ENCODE data around the gene C1orf159.

Gene C1orf159

GRCh38 chr1:1130206-1131120 lies 14.6 kb upstream of the C1orf159 start:
- Histone ChIP-seq H3K9ac (ENCODE audit: low read length) (no peak overlapping the region), H3K27me3 (ENCODE audit: control insufficient read depth, insufficient read depth, low read length) (no peaks in the 10 kb centered on the region)

GRCh38 chr1:1129381-1129821 lies 13.5 kb upstream of the C1orf159 start:
- H3K4me3 ChIP-seq (ENCODE audit: low read depth, low read length): no peak overlapping the region
- no peaks in the 10 kb centered on the region for H3K4me1 ChIP-seq (ENCODE audit: control insufficient read depth, insufficient read depth, low read length)
- no peaks in the 10 kb centered on the region for H3K27me3 ChIP-seq (ENCODE audit: control insufficient read depth, insufficient read depth, low read length)
- no peak overlapping the region for H3K27ac ChIP-seq (ENCODE audit: low read depth, low read length)
- H3K36me3 ChIP-seq (ENCODE audit: control insufficient read depth, insufficient read depth, low read length): no peaks in the 10 kb centered on the region
- H3K9me3 ChIP-seq (ENCODE audit: control insufficient read depth, insufficient read depth, low read depth, low read length): no peaks in the 10 kb centered on the region
- H3K9ac ChIP-seq (ENCODE audit: low read length): no peak overlapping the region

More at GRCh38 chr1:1130206-1131120, 14.6 kb upstream of the C1orf159 start:
- no peaks in the 10 kb centered on the region for H3K9me3 ChIP-seq (ENCODE audit: control insufficient read depth, insufficient read depth, low read depth, low read length)
- H3K36me3 ChIP-seq (ENCODE audit: control insufficient read depth, insufficient read depth, low read length): no peaks in the 10 kb centered on the region
- H3K4me3 ChIP-seq (ENCODE audit: low read depth, low read length): no peak overlapping the region
- no peaks in the 10 kb centered on the region for H3K4me1 ChIP-seq (ENCODE audit: control insufficient read depth, insufficient read depth, low read length)
- no peak overlapping the region for H3K27ac ChIP-seq (ENCODE audit: low read depth, low read length)

DNA sequence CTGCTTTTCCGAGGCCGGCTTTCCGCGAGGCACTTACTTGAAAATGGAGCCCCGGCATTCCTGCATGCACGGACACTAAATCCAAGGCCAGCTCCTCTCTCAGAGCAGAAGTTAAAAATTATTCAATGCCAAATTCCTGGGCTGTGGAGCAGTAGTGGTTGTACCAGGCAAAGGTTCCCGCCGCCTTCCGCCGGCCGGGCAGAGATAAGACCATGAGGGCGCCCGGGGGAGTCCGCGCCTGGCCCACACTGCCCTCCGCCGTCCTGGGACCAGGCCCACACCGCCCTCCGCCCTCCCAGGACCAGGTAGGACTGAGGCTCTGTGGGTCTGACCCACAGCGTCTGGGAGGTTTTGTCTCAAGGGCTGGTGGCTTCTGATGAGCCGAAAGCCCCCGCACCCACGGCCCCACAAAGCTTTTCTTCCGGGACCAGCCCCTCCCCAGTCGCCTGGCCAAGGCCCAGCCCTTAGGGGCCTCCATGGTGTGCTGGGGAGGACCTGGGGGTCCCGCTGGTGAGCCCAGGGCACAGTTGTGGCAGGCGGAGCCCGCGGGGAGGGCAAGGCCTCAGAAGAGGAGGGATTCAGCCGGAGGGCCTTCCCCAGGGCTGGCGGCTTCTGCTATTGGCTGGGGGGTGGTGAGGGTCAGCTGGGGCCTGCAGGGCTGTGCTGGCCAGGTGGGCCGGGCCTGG lies 12.7 kb upstream of the C1orf159 start:
- no peak overlapping the region for H3K9ac ChIP-seq (ENCODE audit: low read length)
- H3K9me3 ChIP-seq (ENCODE audit: control insufficient read depth, insufficient read depth, low read depth, low read length): peaks cover 4% of the 10 kb centered on the region; the same call in 1 of the 2 replicates
- no peaks in the 10 kb centered on the region; the same call in 1 of the 2 replicates for H3K27me3 ChIP-seq (ENCODE audit: control insufficient read depth, insufficient read depth, low read length)

DNA sequence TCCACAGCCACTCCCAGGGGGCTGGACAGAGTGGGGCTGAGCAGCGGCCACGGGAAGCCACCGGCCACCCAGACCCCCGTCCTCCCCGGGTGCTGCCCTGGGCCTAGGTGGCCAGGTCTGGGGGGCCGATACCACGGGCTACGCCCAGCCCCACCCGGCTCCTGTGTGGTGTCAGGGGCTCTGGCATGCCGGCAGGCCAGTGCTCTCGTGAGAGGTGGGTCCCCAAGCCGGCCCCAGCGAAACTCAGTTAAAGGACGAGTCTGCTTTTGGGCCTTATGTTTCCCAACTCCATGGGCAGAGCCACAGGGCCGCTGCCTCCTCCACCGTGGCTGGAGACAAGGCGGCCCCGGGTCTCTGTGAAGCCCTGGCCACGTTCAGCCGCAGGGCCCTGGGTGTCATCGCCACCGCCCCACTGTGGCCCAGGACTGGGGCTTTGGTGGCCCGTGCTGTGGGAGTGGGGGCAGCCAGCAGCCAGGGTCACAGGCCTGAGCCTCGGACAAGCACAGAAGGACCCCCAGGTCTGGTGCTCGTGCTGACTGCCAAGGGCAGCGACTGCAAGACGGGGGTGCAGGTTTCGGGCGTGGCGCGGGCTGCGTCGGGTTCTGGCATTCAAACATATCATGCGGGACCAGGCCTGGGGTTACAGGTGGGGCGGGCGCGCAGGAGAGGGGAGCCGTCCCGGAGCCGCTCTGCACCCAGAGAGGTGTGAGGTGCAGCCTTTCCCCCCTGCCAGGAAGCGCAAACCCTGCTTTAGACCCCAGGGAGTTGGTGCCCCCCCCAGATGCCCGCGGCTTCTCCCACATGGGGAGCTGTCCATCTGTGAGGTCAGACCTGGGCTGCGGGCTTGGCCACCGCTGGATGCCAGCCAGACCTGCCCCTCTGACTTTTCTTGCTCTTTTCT lies 11.9 kb upstream of the C1orf159 start:
- Histone ChIP-seq H3K9ac (ENCODE audit: low read length) (no peak overlapping the region), H3K4me1 (ENCODE audit: control insufficient read depth, insufficient read depth, low read length) (peaks cover 2% of the 10 kb centered on the region; the same call in 1 of the 2 replicates), H3K36me3 (ENCODE audit: control insufficient read depth, insufficient read depth, low read length) (no peaks in the 10 kb centered on the region), H3K9me3 (ENCODE audit: control insufficient read depth, insufficient read depth, low read depth, low read length) (peaks cover 4% of the 10 kb centered on the region; the same call in 1 of the 2 replicates), H3K4me3 (ENCODE audit: low read depth, low read length) (no peak overlapping the region), H3K27ac (ENCODE audit: low read depth, low read length) (no peak overlapping the region), H3K27me3 (ENCODE audit: control insufficient read depth, insufficient read depth, low read length) (no peaks in the 10 kb centered on the region; the same call in 1 of the 2 replicates)

More for the DNA sequence above, 12.7 kb upstream of the C1orf159 start:
- Histone ChIP-seq H3K36me3 (ENCODE audit: control insufficient read depth, insufficient read depth, low read length) (no peaks in the 10 kb centered on the region), H3K27ac (ENCODE audit: low read depth, low read length) (no peak overlapping the region), H3K4me1 (ENCODE audit: control insufficient read depth, insufficient read depth, low read length) (no peaks in the 10 kb centered on the region), H3K4me3 (ENCODE audit: low read depth, low read length) (no peak overlapping the region)

DNA sequence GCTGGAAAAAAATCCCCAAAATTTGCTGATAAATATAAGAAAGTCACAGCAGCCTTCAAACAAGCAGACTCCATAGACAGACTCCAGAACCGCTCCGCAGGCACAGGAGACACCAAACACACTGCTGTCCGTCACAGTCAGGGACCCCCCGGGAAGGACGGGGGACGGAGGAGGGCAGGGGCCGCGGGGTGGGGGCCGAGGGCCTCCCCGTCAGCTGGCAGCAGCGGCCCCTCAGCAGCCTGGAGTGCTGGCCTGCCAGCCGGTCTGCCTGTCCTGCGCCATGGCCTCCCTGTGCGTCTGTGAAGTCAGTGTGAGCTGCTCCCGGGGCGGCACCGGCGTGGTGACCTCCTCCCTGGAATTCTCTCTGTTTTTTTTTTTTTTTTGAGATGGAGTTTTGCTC lies 10.1 kb upstream of the C1orf159 start:
- no peak overlapping the region for H3K27ac ChIP-seq (ENCODE audit: low read depth, low read length)
- H3K4me1 ChIP-seq (ENCODE audit: control insufficient read depth, insufficient read depth, low read length): peaks cover 8% of the 10 kb centered on the region; the same call in 1 of the 2 replicates
- no peaks in the 10 kb centered on the region for H3K36me3 ChIP-seq (ENCODE audit: control insufficient read depth, insufficient read depth, low read length)
- no peak overlapping the region for H3K9ac ChIP-seq (ENCODE audit: low read length)
- peaks cover 4% of the 10 kb centered on the region; the same call in 1 of the 2 replicates for H3K9me3 ChIP-seq (ENCODE audit: control insufficient read depth, insufficient read depth, low read depth, low read length)
- H3K27me3 ChIP-seq (ENCODE audit: control insufficient read depth, insufficient read depth, low read length): peaks cover 7% of the 10 kb centered on the region; the same call in 1 of the 2 replicates
- no peak overlapping the region for H3K4me3 ChIP-seq (ENCODE audit: low read depth, low read length)

DNA sequence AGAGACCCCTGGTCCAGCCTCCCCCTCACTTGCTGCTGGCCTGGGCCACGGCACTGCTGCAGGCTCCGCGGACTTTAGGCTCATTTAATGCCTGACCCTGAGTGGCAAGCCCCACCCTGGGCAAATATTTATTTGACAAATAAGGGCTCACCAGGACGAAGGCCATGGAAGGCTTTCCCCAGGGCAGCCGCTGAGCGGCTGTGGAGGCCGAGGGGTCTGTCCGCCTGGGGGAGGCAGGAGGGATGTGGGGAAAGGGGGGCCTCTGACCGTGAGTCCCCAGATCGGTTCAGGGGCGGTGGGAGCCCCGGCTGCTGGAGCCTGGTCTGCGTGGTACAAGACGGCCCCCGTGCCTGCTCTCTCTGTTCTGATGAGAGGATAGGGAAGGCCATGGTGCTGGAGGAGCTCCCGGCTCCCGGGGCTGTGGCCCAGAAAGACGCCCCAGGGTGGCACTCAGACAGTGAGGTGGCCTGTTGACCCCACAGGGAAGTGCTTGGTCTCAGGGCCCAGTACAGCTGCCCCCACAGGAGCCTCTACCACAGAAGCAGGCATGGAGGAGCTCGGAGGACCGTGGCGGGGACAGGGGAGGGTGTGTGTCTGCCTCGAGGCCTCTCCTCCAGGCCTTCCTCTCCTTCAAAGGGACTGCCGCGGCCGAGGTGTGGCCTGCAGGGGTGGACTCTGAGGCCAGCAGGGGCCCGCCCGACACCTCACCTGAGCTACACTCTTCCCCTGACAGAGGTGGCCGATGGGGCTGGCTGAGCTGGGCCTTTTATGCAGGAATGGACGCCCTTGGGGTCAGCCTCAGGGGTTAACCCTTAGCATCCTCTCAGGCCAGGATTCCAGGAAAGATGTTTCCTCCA lies 9.1 kb upstream of the C1orf159 start:
- Histone ChIP-seq H3K27me3 (ENCODE audit: control insufficient read depth, insufficient read depth, low read length) (peaks cover 8% of the 10 kb centered on the region; the same call in 1 of the 2 replicates), H3K4me1 (ENCODE audit: control insufficient read depth, insufficient read depth, low read length) (peaks cover 8% of the 10 kb centered on the region; the same call in 1 of the 2 replicates), H3K9ac (ENCODE audit: low read length) (no peak overlapping the region)

DNA sequence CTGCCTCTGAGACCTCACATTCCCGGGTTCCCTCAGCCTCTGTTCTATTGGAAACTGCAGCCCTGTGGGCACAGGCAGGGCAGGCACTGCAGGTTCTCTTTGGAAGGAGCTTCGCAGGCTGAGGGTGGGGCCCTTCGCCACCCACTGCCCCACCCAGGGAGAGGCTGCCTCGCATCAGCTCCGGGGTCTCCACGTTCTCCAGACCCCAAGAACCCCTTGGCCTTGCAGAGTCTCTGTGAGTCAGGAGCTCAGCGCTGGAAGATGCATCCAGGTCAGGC lies 8.6 kb upstream of the C1orf159 start:
- Histone ChIP-seq H3K36me3 (ENCODE audit: control insufficient read depth, insufficient read depth, low read length) (no peaks in the 10 kb centered on the region), H3K27me3 (ENCODE audit: control insufficient read depth, insufficient read depth, low read length) (peaks cover 8% of the 10 kb centered on the region; the same call in 1 of the 2 replicates), H3K4me1 (ENCODE audit: control insufficient read depth, insufficient read depth, low read length) (peaks cover 8% of the 10 kb centered on the region; the same call in 1 of the 2 replicates), H3K4me3 (ENCODE audit: low read depth, low read length) (no peak overlapping the region), H3K27ac (ENCODE audit: low read depth, low read length) (no peak overlapping the region), H3K9ac (ENCODE audit: low read length) (no peak overlapping the region), H3K9me3 (ENCODE audit: control insufficient read depth, insufficient read depth, low read depth, low read length) (peaks cover 4% of the 10 kb centered on the region; the same call in 1 of the 2 replicates)

More for the DNA sequence above, 9.1 kb upstream of the C1orf159 start:
- Histone ChIP-seq H3K4me3 (ENCODE audit: low read depth, low read length) (no peak overlapping the region), H3K9me3 (ENCODE audit: control insufficient read depth, insufficient read depth, low read depth, low read length) (peaks cover 4% of the 10 kb centered on the region; the same call in 1 of the 2 replicates), H3K36me3 (ENCODE audit: control insufficient read depth, insufficient read depth, low read length) (no peaks in the 10 kb centered on the region), H3K27ac (ENCODE audit: low read depth, low read length) (no peak overlapping the region)

- Histone ChIP-seq H3K9ac (ENCODE audit: low read length) (no peak overlapping the region), H3K27ac (ENCODE audit: low read depth, low read length) (no peak overlapping the region), H3K27me3 (ENCODE audit: control insufficient read depth, insufficient read depth, low read length) (peaks cover 14% of the 10 kb centered on the region)
Measured at GRCh38 chr1:1123581-1124507, 8.0 kb upstream of the C1orf159 start.

DNA sequence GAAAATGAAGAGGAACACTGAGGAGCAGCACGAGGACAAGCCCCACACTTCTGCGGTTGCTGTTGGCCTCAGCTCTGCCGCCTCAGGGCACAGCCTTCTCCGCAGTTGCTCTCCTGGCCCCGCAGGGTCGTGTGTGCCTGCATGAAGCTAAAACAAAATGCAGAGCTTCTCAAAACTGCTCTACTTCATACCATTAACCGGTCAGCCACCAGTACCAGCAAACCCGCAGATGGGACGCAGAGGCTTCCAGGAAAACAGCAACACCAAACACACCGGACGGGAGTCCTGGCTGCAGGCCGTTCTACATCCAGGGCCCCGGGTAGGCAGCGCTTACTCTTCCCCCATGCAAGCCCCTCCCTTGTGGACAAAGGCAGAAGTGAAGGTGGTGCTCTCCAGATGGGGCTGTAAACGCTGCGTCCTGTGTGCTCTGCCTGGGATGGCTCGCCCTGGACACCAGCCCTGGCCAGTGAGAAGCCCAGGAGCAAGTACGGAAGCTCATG lies 7.1 kb upstream of the C1orf159 start:
- H3K4me3 ChIP-seq (ENCODE audit: low read depth, low read length): no peak overlapping the region
- H3K4me1 ChIP-seq (ENCODE audit: control insufficient read depth, insufficient read depth, low read length): peaks cover 8% of the 10 kb centered on the region; the same call in 1 of the 2 replicates
- no peak overlapping the region for H3K27ac ChIP-seq (ENCODE audit: low read depth, low read length)
- H3K27me3 ChIP-seq (ENCODE audit: control insufficient read depth, insufficient read depth, low read length): peaks cover 22% of the 10 kb centered on the region
- peaks cover 4% of the 10 kb centered on the region; the same call in 1 of the 2 replicates for H3K9me3 ChIP-seq (ENCODE audit: control insufficient read depth, insufficient read depth, low read depth, low read length)
- no peak overlapping the region for H3K9ac ChIP-seq (ENCODE audit: low read length)
- no peaks in the 10 kb centered on the region for H3K36me3 ChIP-seq (ENCODE audit: control insufficient read depth, insufficient read depth, low read length)

More at GRCh38 chr1:1123581-1124507, 8.0 kb upstream of the C1orf159 start:
- Histone ChIP-seq H3K36me3 (ENCODE audit: control insufficient read depth, insufficient read depth, low read length) (no peaks in the 10 kb centered on the region), H3K9me3 (ENCODE audit: control insufficient read depth, insufficient read depth, low read depth, low read length) (peaks cover 4% of the 10 kb centered on the region; the same call in 1 of the 2 replicates), H3K4me1 (ENCODE audit: control insufficient read depth, insufficient read depth, low read length) (peaks cover 8% of the 10 kb centered on the region; the same call in 1 of the 2 replicates), H3K4me3 (ENCODE audit: low read depth, low read length) (no peak overlapping the region)
